Keratinocyte (primary cell): ENCODE measurements around the gene RGL4. TPM values are rescaled to one million over a fixed set of nuclear protein-coding genes. Genes with fewer than 3 reads are reported as not detected.
A peak's percentile ranks its signal among the peaks of the same experiment; 100 is the strongest.

ENCODE experiments used
- DNase-seq: peaks from one replicate; pipeline ENCODE4 v3.0.0-alpha.2; 2011; ENCODE audit warnings: low read depth, missing footprints, low spot score
- FAIRE-seq: peaks from 2 replicates; lab custom pipeline; 2011; peaks lifted over from hg19 to GRCh38; lab: Jason Lieb, UNC
- H2AFZ ChIP-seq: 2 replicates; pipeline ENCODE4 v1.6.0; 2012; ENCODE audit warnings: low read length, control low read depth, inconsistent platforms; ENCODE audit not compliant: control insufficient read depth
- H3K27ac ChIP-seq: 2 replicates; pipeline ENCODE4 v1.5.1; 2011; ENCODE audit warnings: low read length; ENCODE audit not compliant: control insufficient read depth, insufficient read depth
- H3K27me3 ChIP-seq: 3 replicates; pipeline ENCODE4 v1.6.0; 2011; ENCODE audit warnings: low read length; ENCODE audit not compliant: control insufficient read depth, insufficient read depth; ENCODE audit errors: extremely low read depth
- H3K36me3 ChIP-seq, 2 experiments: 2 replicates in 1 of 2; 3 replicates in 1 of 2; pipeline ENCODE4 v1.5.1; 2011; ENCODE audit warnings: low read length in 2 of 2, mild to moderate bottlenecking in 1 of 2; ENCODE audit not compliant: control insufficient read depth in 2 of 2, insufficient read depth in 2 of 2; ENCODE audit errors: extremely low read depth in 1 of 2
- H3K4me1 ChIP-seq: 3 replicates; pipeline ENCODE4 v1.5.1; 2011; ENCODE audit warnings: low read length; ENCODE audit not compliant: control insufficient read depth, insufficient read depth; ENCODE audit errors: extremely low read depth
- H3K4me2 ChIP-seq: 3 replicates; pipeline ENCODE4 v1.6.0; 2011; ENCODE audit warnings: low read depth, low read length; ENCODE audit not compliant: control insufficient read depth, insufficient read depth; ENCODE audit errors: extremely low read depth
- H3K4me3 ChIP-seq, 3 experiments: fragments of 200-600 bp in 1 of 3; sonication (generic) in 1 of 3; 2 replicates in 2 of 3; 3 replicates in 1 of 3; pipeline ENCODE4 v1.5.1; 2011 to 2016; ENCODE audit warnings: low read length in 3 of 3, mild to moderate bottlenecking in 3 of 3, control low read depth in 2 of 3, inconsistent platforms in 1 of 3, low read depth in 1 of 3, mixed read lengths in 1 of 3, mixed run types in 1 of 3, moderate library complexity in 1 of 3; ENCODE audit not compliant: control insufficient read depth in 2 of 3, insufficient read depth in 2 of 3; ENCODE audit errors: extremely low read depth in 1 of 3
- H3K79me2 ChIP-seq: 2 replicates; pipeline ENCODE4 v1.6.0; 2012; ENCODE audit warnings: low read length; ENCODE audit not compliant: control insufficient read depth, insufficient read depth
- H3K9ac ChIP-seq: 3 replicates; pipeline ENCODE4 v1.6.0; 2011; ENCODE audit warnings: low read length; ENCODE audit not compliant: control insufficient read depth, insufficient read depth; ENCODE audit errors: extremely low read depth
- H3K9me1 ChIP-seq: 3 replicates; pipeline ENCODE4 v1.6.0; 2011; ENCODE audit warnings: low read length; ENCODE audit not compliant: control insufficient read depth, insufficient read depth; ENCODE audit errors: extremely low read depth
- H3K9me3 ChIP-seq: 2 replicates; pipeline ENCODE4 v1.5.1; 2012; ENCODE audit warnings: low read depth, low read length; ENCODE audit not compliant: control insufficient read depth
- H4K20me1 ChIP-seq: 3 replicates; pipeline ENCODE4 v1.6.0; 2011; ENCODE audit warnings: low read length; ENCODE audit not compliant: control insufficient read depth, insufficient read depth; ENCODE audit errors: extremely low read depth
- EZH2 ChIP-seq: IDR thresholded peaks from one replicate; pipeline ENCODE4 v1.6.1; 2012; ENCODE audit warnings: inconsistent platforms, mild to moderate bottlenecking, low read length, moderate library complexity
- dilution Hi-C: fragments of 300-500 bp; cut with MboI; formaldehyde crosslinking; loops from one replicate; pipeline ENCODE4 v1.7.0; 2020; ENCODE audit warnings: low sequenced_read_pairs; ENCODE audit not compliant: extremely low pct_ligation_motif_present
- polyA plus RNA-seq, 5 experiments: library from polyadenylated mRNA; depleted of rRNA in 3 of 5; stranded (reverse) in 3 of 5; stranded (forward) in 1 of 5; unstranded in 1 of 5; fragments of >200 nt; gene quantifications; 1 replicate in 1 of 5; 2 replicates in 3 of 5; 3 replicates in 1 of 5; pipeline versions ENCODE4 v1.2.1 to v1.2.3, GENCODE V29; 2011 to 2012; ENCODE audit warnings: missing spikeins in 2 of 5, low read depth in 1 of 5, low replicate concordance in 1 of 5
- TF ChIP-seq, protein P1 (sequence below), 3 experiments: IDR thresholded peaks in 1 of 3; conservative IDR thresholded peaks in 1 of 3; optimal IDR thresholded peaks in 1 of 3; 2 replicates in 2 of 3; 3 replicates in 1 of 3; pipeline versions ENCODE3 to v1.5.1; 2011; ENCODE audit warnings: low read length in 3 of 3, mild to moderate bottlenecking in 3 of 3, moderate library complexity in 2 of 3, control low read depth in 1 of 3, inconsistent platforms in 1 of 3; ENCODE audit not compliant: insufficient read depth in 2 of 3; ENCODE audit errors: extremely low read depth in 1 of 3

RGL4 gene
- polyA plus RNA-seq, 1 donor (not counting 4 experiments of a cell fraction or from before 2014, with no cell fraction given): not detected

- DNase-seq: peak; percentile 25
- peaks cover 9% of the 10 kb centered on the region for H3K79me2 ChIP-seq
- no peaks in the 10 kb centered on the region for H3K9me3 ChIP-seq
- peaks cover 7 to 13% of the 10 kb centered on the region in 2 experiments for H3K36me3 ChIP-seq
- peak overlapping the region; percentile 83 for H3K9ac ChIP-seq
- H3K4me1 ChIP-seq: no peaks in the 10 kb centered on the region
- H3K4me2 ChIP-seq: peak overlapping the region; percentile 79
- FAIRE-seq: peak; percentile 20
- peak overlapping the region; percentile 97 for H2AFZ ChIP-seq
- H4K20me1 ChIP-seq: no peaks in the 10 kb centered on the region
- TF ChIP-seq, protein P1, sequence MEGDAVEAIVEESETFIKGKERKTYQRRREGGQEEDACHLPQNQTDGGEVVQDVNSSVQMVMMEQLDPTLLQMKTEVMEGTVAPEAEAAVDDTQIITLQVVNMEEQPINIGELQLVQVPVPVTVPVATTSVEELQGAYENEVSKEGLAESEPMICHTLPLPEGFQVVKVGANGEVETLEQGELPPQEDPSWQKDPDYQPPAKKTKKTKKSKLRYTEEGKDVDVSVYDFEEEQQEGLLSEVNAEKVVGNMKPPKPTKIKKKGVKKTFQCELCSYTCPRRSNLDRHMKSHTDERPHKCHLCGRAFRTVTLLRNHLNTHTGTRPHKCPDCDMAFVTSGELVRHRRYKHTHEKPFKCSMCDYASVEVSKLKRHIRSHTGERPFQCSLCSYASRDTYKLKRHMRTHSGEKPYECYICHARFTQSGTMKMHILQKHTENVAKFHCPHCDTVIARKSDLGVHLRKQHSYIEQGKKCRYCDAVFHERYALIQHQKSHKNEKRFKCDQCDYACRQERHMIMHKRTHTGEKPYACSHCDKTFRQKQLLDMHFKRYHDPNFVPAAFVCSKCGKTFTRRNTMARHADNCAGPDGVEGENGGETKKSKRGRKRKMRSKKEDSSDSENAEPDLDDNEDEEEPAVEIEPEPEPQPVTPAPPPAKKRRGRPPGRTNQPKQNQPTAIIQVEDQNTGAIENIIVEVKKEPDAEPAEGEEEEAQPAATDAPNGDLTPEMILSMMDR (optimal IDR thresholded peaks at IDR 0.05 in 1 of 3, IDR thresholded peaks at IDR 0.05 in 1 of 3, conservative IDR thresholded peaks at IDR 0.05 in 1 of 3; ENCODE audit: extremely low read depth in 1 of 3, insufficient read depth in 2 of 3, low read length in 3 of 3): no peak
- TF ChIP-seq EZH2: no peak
- H3K9me1 ChIP-seq: no peaks in the 10 kb centered on the region
- dilution Hi-C loops: no loop called here
- H3K4me3 ChIP-seq: peak overlapping the region; percentile 73 to 93 (median 87)
- no peaks in the 10 kb centered on the region for H3K27me3 ChIP-seq
- H3K27ac ChIP-seq: peak overlapping the region; percentile 66
Observed at GRCh38 chr22:23716811-23717801, 26.3 kb downstream of the RGL4 start.

DNA sequence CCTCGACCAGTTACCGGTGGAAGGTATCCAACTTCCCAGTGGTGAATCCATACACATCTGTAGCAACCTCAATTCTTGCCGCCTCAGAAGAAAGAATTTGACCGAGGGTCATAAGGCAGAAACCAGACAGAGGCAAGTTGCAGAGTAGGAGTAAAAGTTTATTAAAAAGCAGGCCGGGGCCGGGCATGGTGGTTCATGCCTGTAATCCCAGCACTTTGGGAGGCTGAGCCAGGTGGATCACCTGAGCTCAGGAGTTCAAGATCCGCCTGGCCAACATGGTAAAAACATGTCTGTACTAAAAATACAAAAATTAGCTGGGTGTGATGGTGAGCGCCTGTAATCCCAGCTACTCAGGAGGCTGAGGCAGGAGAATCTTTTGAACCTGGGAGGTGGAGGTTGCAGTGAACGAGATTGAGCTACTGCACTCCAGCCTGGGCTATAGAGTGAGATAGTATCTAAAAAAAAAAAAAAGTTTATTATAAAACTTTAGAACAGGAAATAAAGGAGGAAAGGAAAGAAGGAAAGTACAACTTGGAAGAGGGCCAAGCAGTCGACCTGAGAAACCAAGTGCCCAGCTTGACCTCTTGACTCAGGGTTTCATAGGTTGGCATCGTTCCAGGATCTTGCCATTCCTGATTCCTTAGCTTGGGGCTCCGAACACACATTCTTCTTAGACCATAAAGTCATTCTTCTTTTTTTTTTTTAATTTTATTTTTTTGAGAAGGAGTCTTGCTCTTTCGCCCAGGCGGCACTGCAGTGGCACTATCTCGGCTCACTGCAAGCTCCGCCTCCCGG, 27.8 kb downstream of the RGL4 start:
- Histone ChIP-seq H3K27me3 (no peaks in the 10 kb centered on the region), H4K20me1 (no peaks in the 10 kb centered on the region), H2AFZ (no peak overlapping the region), H3K9ac (no peak overlapping the region), H3K9me1 (no peaks in the 10 kb centered on the region), H3K4me3 (no peak overlapping the region), H3K36me3 (peaks cover 4% of the 10 kb centered on the region in 2 experiments), H3K4me1 (no peaks in the 10 kb centered on the region), H3K9me3 (no peaks in the 10 kb centered on the region), H3K27ac (no peak overlapping the region), H3K79me2 (peaks cover 9% of the 10 kb centered on the region), H3K4me2 (no peak overlapping the region)
- DNase-seq: no peak
- no peak for FAIRE-seq
- TF ChIP-seq, protein P1 (optimal IDR thresholded peaks at IDR 0.05 in 1 of 3, IDR thresholded peaks at IDR 0.05 in 1 of 3, conservative IDR thresholded peaks at IDR 0.05 in 1 of 3; ENCODE audit: extremely low read depth in 1 of 3, insufficient read depth in 2 of 3, low read length in 3 of 3): no peak
- TF ChIP-seq EZH2: no peak
- dilution Hi-C loops: no loop called here
